Type B pancreatic cell (in vitro differentiated cells): ENCODE results near the gene MAP1B. TPM values are rescaled to one million over a fixed set of nuclear protein-coding genes. Genes with fewer than 3 reads are reported as not detected.
"Not testable (repeated sequence)": the region's sequence is repeated elsewhere in the genome, so short reads cannot be mapped to it uniquely, and the experiment has no call there.

Experiments
- DNase-seq: peaks from one replicate; pipeline ENCODE4 v3.0.0; 2021; ENCODE audit warnings: mixed read lengths; ENCODE audit not compliant: unreplicated experiment; ENCODE audit errors: extremely low spot score
- H3K27ac Mint-ChIP-seq: 2 replicates; pipeline ENCODE4 v1.8.0; 2021; ENCODE audit warnings: mild to moderate bottlenecking, mixed read lengths
- H3K27me3 Mint-ChIP-seq: 2 replicates; pipeline ENCODE4 v1.8.0; 2021; ENCODE audit warnings: mixed read lengths
- H3K36me3 Mint-ChIP-seq: 2 replicates; pipeline ENCODE4 v1.8.0; 2021; ENCODE audit warnings: mixed read lengths
- H3K4me1 Mint-ChIP-seq: one replicate; pipeline ENCODE4 v1.8.0; 2021; ENCODE audit warnings: mixed read lengths; ENCODE audit not compliant: unreplicated experiment
- H3K4me3 Mint-ChIP-seq: 2 replicates; pipeline ENCODE4 v1.8.0; 2021; ENCODE audit warnings: mild to moderate bottlenecking, mixed read lengths
- H3K9me3 Mint-ChIP-seq: 2 replicates; pipeline ENCODE4 v1.8.0; 2021; ENCODE audit warnings: mixed read lengths
- total RNA-seq: library from RNA; stranded (reverse); gene quantifications from 2 replicates; pipeline ENCODE4 v1.2.1, GENCODE V29; 2021; ENCODE audit warnings: low replicate concordance
- TF ChIP-seq, protein P1 (sequence below): fragments of 200-600 bp; sonication (generic); conservative IDR thresholded peaks from 2 replicates; pipeline ENCODE4 v1.5.0; 2021; ENCODE audit warnings: antibody characterized with exemption, mild to moderate bottlenecking

The MAP1B gene
- total RNA-seq, 1 donor from 2014 or later = 124 TPM

DNA sequence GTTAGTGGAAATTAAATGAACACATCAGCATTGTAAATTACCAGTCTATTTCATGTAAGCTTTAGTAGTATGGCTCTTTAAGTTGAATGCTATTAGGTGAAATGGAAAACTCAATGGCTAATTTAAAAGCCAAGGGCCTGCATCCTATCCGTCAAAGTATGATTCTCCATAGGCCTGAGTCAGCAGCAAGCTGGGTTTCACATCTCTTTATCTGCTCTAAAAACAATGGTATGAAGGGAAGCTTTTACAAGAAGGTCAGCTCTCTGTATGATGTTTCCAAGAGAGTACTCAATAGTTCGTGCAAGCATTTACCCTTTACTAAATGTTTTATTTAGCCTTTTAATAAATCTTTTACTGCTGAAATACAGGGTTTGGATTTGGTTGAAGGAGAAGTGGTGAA, 62.8 kb downstream of the MAP1B start:
- Mint-ChIP-seq H3K9me3 (no peaks in the 10 kb centered on the region), H3K36me3 (peaks cover 18% of the 10 kb centered on the region), H3K27me3 (peaks cover 3% of the 10 kb centered on the region), H3K4me1 (peaks cover 39% of the 10 kb centered on the region), H3K4me3 (no peak overlapping the region), H3K27ac (no peak overlapping the region)
- DNase-seq = no peak
- TF ChIP-seq, protein P1, sequence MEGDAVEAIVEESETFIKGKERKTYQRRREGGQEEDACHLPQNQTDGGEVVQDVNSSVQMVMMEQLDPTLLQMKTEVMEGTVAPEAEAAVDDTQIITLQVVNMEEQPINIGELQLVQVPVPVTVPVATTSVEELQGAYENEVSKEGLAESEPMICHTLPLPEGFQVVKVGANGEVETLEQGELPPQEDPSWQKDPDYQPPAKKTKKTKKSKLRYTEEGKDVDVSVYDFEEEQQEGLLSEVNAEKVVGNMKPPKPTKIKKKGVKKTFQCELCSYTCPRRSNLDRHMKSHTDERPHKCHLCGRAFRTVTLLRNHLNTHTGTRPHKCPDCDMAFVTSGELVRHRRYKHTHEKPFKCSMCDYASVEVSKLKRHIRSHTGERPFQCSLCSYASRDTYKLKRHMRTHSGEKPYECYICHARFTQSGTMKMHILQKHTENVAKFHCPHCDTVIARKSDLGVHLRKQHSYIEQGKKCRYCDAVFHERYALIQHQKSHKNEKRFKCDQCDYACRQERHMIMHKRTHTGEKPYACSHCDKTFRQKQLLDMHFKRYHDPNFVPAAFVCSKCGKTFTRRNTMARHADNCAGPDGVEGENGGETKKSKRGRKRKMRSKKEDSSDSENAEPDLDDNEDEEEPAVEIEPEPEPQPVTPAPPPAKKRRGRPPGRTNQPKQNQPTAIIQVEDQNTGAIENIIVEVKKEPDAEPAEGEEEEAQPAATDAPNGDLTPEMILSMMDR = no peak

GRCh38 chr5:72171181-72171580, 63.9 kb downstream of the MAP1B start:
- H3K4me3 Mint-ChIP-seq, H3K9me3 Mint-ChIP-seq, H3K27ac Mint-ChIP-seq, DNase-seq, H3K27me3 Mint-ChIP-seq: not testable (repeated sequence)
- peaks cover 20% of the 10 kb centered on the region for H3K36me3 Mint-ChIP-seq
- peaks cover 35% of the 10 kb centered on the region for H3K4me1 Mint-ChIP-seq

- Mint-ChIP-seq H3K4me1 (peaks cover 32% of the 10 kb centered on the region), H3K9me3 (no peaks in the 10 kb centered on the region), H3K36me3 (peaks cover 17% of the 10 kb centered on the region), H3K27me3 (peaks cover 3% of the 10 kb centered on the region), H3K4me3 (no peak overlapping the region), H3K27ac (no peak overlapping the region)
- TF ChIP-seq, protein P1 = no peak
- no peak for DNase-seq
Measured at GRCh38 chr5:72171667-72172066, 64.4 kb downstream of the MAP1B start.

DNA sequence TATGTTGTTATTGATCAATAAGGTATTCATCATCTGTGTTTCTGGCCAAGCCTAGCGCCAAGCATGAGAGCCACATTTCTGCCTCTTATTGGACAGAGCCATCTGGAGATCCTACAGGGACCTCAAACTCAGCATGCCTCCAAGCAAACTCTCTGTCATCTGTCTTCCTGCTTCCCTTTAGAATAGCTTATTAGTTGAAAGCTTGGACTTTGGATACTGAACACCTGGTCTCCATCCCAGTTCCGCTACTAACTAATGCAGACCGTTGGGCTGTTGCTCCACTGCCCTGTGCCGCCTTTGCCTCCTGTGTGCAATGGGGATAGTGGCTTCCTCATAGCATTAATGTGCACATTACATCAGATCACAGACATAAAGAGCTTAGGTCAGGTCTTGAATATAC, 65.5 kb downstream of the MAP1B start:
- Mint-ChIP-seq H3K9me3 (no peaks in the 10 kb centered on the region), H3K4me3 (peak overlapping the region; percentile 37), H3K36me3 (peaks cover 15% of the 10 kb centered on the region), H3K27me3 (peaks cover 3% of the 10 kb centered on the region), H3K4me1 (peaks cover 24% of the 10 kb centered on the region), H3K27ac (peak overlapping the region; percentile 33)
- TF ChIP-seq, protein P1 = no peak
- no peak for DNase-seq

- Mint-ChIP-seq H3K27me3 (peaks cover 3% of the 10 kb centered on the region), H3K4me3 (no peak overlapping the region), H3K36me3 (peaks cover 23% of the 10 kb centered on the region), H3K9me3 (no peaks in the 10 kb centered on the region), H3K4me1 (peaks cover 8% of the 10 kb centered on the region), H3K27ac (no peak overlapping the region)
- no peak for DNase-seq
- TF ChIP-seq, protein P1 = no peak
Measured at GRCh38 chr5:72177538-72177937, 70.3 kb downstream of the MAP1B start.

DNA sequence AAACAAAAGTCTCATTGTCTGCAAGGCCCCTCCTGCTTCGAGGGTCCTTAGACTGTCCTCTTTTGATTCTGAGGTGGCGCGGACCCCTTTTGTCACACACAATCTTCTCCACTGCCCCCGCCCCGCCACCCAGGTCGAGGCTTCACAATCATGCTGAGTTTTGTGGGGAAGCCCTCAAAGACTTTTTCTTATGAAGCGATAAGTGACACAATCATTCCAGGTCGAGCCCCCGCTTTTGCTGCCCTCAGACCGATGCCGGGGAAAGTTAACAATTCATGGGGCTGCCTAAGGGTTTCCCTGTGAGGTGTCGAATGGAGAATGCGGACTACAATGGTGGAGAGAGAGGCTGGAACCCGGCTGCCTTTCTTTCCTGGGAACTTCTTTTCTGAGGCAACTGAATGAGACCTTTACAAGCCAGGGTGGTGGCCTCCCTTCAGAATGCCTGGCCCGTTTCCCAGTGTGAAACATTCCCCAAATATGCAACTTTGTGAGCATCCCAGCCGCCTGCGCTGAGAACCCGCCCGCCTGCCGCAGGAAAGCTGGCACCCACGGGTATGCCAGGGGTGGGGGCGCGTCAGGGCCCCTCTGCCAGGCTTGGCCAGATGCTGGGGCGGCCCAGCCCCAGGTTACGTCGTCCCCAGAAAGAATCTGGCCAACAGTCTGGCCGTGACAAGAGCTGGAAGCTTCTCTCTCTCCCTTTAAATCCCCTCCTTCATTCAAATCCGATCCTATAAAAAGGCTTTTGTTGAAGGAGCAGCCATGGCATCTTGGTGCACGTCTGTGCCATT, 71.9 kb downstream of the MAP1B start:
- peaks cover 22% of the 10 kb centered on the region for H3K36me3 Mint-ChIP-seq
- TF ChIP-seq, protein P1 = no peak
- H3K27me3 Mint-ChIP-seq = no peaks in the 10 kb centered on the region
- H3K4me1 Mint-ChIP-seq = peaks cover 3% of the 10 kb centered on the region
- DNase-seq = no peak
- no peak overlapping the region for H3K4me3 Mint-ChIP-seq
- no peak overlapping the region for H3K27ac Mint-ChIP-seq
- no peaks in the 10 kb centered on the region for H3K9me3 Mint-ChIP-seq
